Measurements from ENCODE around the gene C1QTNF2. TPM values are rescaled to one million over a fixed set of nuclear protein-coding genes. Genes with fewer than 3 reads are reported as not detected.

C1QTNF2 gene
- total and polyA plus RNA-seq, 2 of the 13 experiments (the other 11 are each of a cell fraction or from before 2014, with no cell fraction given) = not detected

- DNase-seq (ENCODE audit: low spot score) (no peak), ATAC-seq (peak; percentile 9), FAIRE-seq (no peak)
- in situ Hi-C loops (cut with HindIII; ENCODE audit: extremely low pct_ligation_motif_present, low pct_unique_long_range_greater_than_20kb) = no loop called here
- no TSS peak for BruUV-seq (replicated peaks)
- TF ChIP-seq EED (CRISPR knock-in tag; IDR thresholded peaks at IDR 0.05) (no peak), MAZ (IDR thresholded peaks at IDR 0.05; ENCODE audit: borderline replicate concordance, low read depth, low read length) (no peak), MAZ (CRISPR knock-in tag; IDR thresholded peaks at IDR 0.05; ENCODE audit: low read depth) (0 out of 2 replicates have a peak, but pooled peaks have one; percentile 7), TRIM24 (CRISPR knock-in tag; IDR thresholded peaks at IDR 0.05) (no peak), ASH2L (IDR thresholded peaks at IDR 0.05; ENCODE audit: insufficient read length, low read depth, low read length) (peak; percentile 15)
- peaks cover 0 to 5% of the 10 kb centered on the region in 2 experiments; a peak in 3 of 5 replicates for H3K36me3 ChIP-seq (replicated peaks in 1 of 2; ENCODE audit: control insufficient read depth in 1 of 2, insufficient read depth in 2 of 2, low read length in 2 of 2)
- ChIA-PET POLR2A (interaction anchor here (0.6 to 3.3 kb wide), 10 partner anchors 9 to 474 kb away, joined by 3 to 15 read pairs (median 4); partner anchors contain the start of genes FAM200C and PWWP2A), CTCF (ENCODE audit: low intra/inter-chr PET ratio, low total read pairs) (no interaction called here)
- H2AFZ ChIP-seq (ENCODE audit: low read length) = peak overlapping the region; percentile 94
- H4K20me1 ChIP-seq (ENCODE audit: insufficient read depth, low read length) = no peaks in the 10 kb centered on the region; the same call in 1 of the 2 replicates
- peak overlapping the region; percentile 81 to 99 (median 96) for H3K4me3 ChIP-seq (replicated peaks in 1 of 3; ENCODE audit: insufficient read depth in 1 of 3, low read depth in 2 of 3, low read length in 3 of 3)
- H3K79me2 ChIP-seq (ENCODE audit: insufficient read depth, low read length) = peaks cover 61% of the 10 kb centered on the region
- no peaks in the 10 kb centered on the region; a peak in 1 of 5 replicates for H3K27me3 ChIP-seq (ENCODE audit: control insufficient read depth in 1 of 2, insufficient read depth in 2 of 2, low read length in 2 of 2)
- H3K27ac ChIP-seq (ENCODE audit: extremely low read length, insufficient read depth, low read length) = peak overlapping the region; percentile 80
- 3% methylated on average over 11 of the region's 11 CpGs for WGBS (ENCODE audit: low lambda C conversion rate)
- no peaks in the 10 kb centered on the region for H3K9me3 ChIP-seq (ENCODE audit: low read length)
- H3K4me1 ChIP-seq (ENCODE audit: insufficient read depth, low read length) = peaks cover 56% of the 10 kb centered on the region
- peak overlapping the region; percentile 83 for H3K4me2 ChIP-seq (ENCODE audit: low read depth, low read length)
- H3K9ac ChIP-seq (ENCODE audit: insufficient read depth, low read depth, low read length) = peak overlapping the region; percentile 98
- intact Hi-C loops (cut with micrococcal nuclease; ENCODE audit: unreplicated experiment) = loop anchor here (2.0 kb wide), 2 partner anchors 47 to 57 kb away; no protein-coding TSS in a partner anchor
Measured at GRCh38 chr5:160419458-160420330, 49.3 kb upstream of the C1QTNF2 start.
